Measurements from ENCODE around the gene CD68. TPM values are rescaled to one million over a fixed set of nuclear protein-coding genes. Genes with fewer than 3 reads are reported as not detected.

The CD68 gene
- total RNA-seq, 4 donors from 2014 or later, result 14.2 to 26.9 (median 16.2) TPM

DNA sequence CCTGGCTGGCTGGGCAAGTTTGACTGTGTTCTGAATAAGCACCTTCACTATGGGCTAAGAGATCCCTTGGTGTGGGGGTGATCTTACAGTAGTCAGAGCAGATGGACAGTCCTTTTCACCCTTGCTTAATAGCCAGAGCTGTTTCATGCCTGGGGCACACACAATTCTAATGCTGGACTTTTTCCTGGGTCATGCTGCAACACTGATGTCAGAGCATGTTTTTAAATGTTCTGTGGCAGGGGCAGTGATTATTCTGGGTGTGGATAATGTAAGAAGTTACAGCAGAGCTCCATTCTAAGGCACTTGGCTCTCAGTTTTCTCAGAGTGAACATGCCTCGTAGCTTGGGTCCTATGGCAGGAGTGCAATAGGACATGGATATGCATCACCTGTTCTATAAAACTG, 4.0 kb upstream of the CD68 start:
- H3K4me3 ChIP-seq (ENCODE audit: low read depth, poor library complexity, severe bottlenecking), result no peak overlapping the region
- DNase-seq (ENCODE audit: low spot score in 2 of 2), result no peak
- intact Hi-C loops (cut with DNase I; ENCODE audit: low total_unique reads), result no loop called here
- 33 to 74% methylated on average over 1 of the region's 1 CpG for WGBS, 2 donors
- no peak for TF ChIP-seq POLR2A (IDR thresholded peaks at IDR 0.05)
- TF ChIP-seq, protein P1, sequence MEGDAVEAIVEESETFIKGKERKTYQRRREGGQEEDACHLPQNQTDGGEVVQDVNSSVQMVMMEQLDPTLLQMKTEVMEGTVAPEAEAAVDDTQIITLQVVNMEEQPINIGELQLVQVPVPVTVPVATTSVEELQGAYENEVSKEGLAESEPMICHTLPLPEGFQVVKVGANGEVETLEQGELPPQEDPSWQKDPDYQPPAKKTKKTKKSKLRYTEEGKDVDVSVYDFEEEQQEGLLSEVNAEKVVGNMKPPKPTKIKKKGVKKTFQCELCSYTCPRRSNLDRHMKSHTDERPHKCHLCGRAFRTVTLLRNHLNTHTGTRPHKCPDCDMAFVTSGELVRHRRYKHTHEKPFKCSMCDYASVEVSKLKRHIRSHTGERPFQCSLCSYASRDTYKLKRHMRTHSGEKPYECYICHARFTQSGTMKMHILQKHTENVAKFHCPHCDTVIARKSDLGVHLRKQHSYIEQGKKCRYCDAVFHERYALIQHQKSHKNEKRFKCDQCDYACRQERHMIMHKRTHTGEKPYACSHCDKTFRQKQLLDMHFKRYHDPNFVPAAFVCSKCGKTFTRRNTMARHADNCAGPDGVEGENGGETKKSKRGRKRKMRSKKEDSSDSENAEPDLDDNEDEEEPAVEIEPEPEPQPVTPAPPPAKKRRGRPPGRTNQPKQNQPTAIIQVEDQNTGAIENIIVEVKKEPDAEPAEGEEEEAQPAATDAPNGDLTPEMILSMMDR (IDR thresholded peaks at IDR 0.05), result no peak

DNA sequence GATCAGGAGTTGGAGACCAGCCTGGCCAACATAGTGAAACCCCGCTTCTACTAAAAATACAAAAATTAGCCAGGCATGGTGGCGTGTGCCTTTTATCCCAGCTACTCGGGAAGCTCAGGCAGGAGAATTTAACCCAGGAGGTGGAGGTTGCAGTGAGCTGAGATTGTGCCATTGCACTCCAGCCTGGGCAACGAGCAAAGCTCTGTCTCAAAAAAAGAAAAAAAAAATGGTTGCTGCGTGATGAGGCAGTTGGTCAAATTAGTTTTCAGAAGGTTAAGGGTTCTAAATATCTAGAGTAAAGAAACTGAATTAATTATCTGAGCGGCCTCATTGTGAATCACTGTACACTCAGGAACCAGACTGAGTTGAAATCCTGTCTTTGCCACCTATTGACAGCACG, 3.5 kb upstream of the CD68 start:
- DNase-seq (ENCODE audit: low spot score in 2 of 2), result no peak
- intact Hi-C loops (cut with DNase I; ENCODE audit: low total_unique reads), result no loop called here
- TF ChIP-seq, protein P1 (IDR thresholded peaks at IDR 0.05), result no peak
- no peak for TF ChIP-seq POLR2A (IDR thresholded peaks at IDR 0.05)
- 75 to 79% methylated on average over 7 of the region's 7 CpGs for WGBS, 2 donors
- H3K4me3 ChIP-seq (ENCODE audit: low read depth, poor library complexity, severe bottlenecking), result no peak overlapping the region

DNA sequence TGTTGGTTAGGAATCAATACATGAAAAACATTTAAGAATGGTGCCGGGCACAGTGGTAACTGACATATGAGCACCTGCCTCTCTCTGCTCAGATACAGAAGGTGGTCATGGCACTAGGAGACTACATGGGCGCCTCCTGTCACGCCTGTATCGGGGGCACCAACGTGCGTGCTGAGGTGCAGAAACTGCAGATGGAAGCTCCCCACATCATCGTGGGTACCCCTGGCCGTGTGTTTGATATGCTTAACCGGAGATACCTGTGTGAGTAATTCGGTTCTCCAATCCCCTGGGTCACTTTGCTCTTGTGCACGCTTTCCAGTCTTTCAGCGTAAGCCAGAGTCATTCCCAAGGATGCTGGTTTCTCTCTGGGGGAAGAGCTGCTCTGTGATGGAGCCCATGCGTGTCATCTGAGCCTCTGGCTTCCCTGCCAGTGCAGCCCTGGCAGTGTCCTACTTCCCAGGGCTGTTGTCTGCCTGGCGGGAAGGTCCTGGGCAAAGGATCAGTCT, 3.0 kb upstream of the CD68 start:
- H3K4me3 ChIP-seq (ENCODE audit: low read depth, poor library complexity, severe bottlenecking), result no peak overlapping the region
- TF ChIP-seq, protein P1 (IDR thresholded peaks at IDR 0.05), result no peak
- WGBS, 2 donors, result 84 to 86% methylated on average over 14 of the region's 14 CpGs
- no peak for DNase-seq (ENCODE audit: low spot score in 2 of 2)
- intact Hi-C loops (cut with DNase I; ENCODE audit: low total_unique reads), result no loop called here

DNA sequence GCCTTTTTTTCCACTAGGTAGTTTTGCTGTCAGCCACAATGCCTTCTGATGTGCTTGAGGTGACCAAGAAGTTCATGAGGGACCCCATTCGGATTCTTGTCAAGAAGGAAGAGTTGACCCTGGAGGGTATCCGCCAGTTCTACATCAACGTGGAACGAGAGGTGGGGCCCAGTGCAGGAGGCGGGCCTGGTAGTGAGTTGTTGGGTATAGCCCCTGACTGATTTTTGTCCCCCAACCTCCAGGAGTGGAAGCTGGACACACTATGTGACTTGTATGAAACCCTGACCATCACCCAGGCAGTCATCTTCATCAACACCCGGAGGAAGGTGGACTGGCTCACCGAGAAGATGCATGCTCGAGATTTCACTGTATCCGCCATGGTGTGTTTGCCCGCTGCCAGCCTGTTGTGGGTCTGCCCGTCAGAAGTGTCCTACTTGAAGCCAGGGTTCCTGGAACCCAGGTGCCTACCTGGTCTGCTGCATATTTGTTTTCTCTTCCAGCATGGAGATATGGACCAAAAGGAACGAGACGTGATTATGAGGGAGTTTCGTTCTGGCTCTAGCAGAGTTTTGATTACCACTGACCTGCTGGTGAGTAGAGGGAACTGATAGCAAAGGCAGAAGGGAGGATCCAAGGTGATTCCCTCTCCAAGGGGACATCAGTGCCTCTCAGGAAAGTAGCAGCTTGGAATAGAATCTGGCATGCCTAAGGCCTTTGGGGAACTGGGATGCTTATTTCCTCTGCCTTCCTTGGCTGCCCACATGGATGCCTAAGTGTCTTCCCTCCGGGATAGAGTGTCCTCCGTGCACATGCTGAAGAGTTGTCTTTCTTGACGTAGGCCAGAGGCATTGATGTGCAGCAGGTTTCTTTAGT, 1.9 kb upstream of the CD68 start:
- DNase-seq (ENCODE audit: low spot score in 2 of 2), result no peak
- no peak overlapping the region for H3K4me3 ChIP-seq (ENCODE audit: low read depth, poor library complexity, severe bottlenecking)
- TF ChIP-seq, protein P1 (IDR thresholded peaks at IDR 0.05), result no peak
- no peak for TF ChIP-seq POLR2A (IDR thresholded peaks at IDR 0.05)
- 74 to 78% methylated on average over 17 of the region's 17 CpGs for WGBS, 2 donors
- intact Hi-C loops (cut with DNase I; ENCODE audit: low total_unique reads), result no loop called here

DNA sequence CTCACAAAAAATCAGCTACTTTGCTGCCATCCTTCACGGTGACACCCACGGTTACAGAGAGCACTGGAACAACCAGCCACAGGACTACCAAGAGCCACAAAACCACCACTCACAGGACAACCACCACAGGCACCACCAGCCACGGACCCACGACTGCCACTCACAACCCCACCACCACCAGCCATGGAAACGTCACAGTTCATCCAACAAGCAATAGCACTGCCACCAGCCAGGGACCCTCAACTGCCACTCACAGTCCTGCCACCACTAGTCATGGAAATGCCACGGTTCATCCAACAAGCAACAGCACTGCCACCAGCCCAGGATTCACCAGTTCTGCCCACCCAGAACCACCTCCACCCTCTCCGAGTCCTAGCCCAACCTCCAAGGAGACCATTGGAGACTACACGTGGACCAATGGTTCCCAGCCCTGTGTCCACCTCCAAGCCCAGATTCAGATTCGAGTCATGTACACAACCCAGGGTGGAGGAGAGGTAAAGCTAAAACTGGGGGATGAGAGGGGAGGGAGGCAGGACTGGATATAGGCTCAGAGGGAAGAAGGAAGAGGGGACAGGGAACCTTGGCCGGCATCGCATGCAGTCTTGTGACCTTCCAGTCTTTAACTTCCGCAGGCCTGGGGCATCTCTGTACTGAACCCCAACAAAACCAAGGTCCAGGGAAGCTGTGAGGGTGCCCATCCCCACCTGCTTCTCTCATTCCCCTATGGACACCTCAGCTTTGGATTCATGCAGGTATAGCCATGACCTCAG, 581 bp downstream of the CD68 start:
- no peak overlapping the region for H3K4me3 ChIP-seq (ENCODE audit: low read depth, poor library complexity, severe bottlenecking)
- TF ChIP-seq POLR2A (IDR thresholded peaks at IDR 0.05), result no peak
- TF ChIP-seq, protein P1 (IDR thresholded peaks at IDR 0.05), result no peak
- no peak for DNase-seq (ENCODE audit: low spot score in 2 of 2)
- intact Hi-C loops (cut with DNase I; ENCODE audit: low total_unique reads), result no loop called here
- WGBS, 2 donors, result 57 to 66% methylated on average over 12 of the region's 12 CpGs
